Activated B cell treated with CpG ODN at 0.5 μM for 24 hours (primary cell): ENCODE measurements around the gene FAM163A. TPM values are rescaled to one million over a fixed set of nuclear protein-coding genes. Genes with fewer than 3 reads are reported as not detected.
A peak's percentile ranks its signal among the peaks of the same experiment; 100 is the strongest.
"Not testable (repeated sequence)": the region's sequence is repeated elsewhere in the genome, so short reads cannot be mapped to it uniquely, and the experiment has no call there.

Source experiments
- ATAC-seq: fragments of 200-7000 bp; cut with Tn5 transposase; one replicate; pipeline ENCODE4 v1.10.0; 2021; ENCODE audit warnings: low read depth, mild to moderate bottlenecking, moderate library complexity
- CTCF ChIA-PET: fragments of 350-600 bp; sonication (Branson Sonifier 250); formaldehyde crosslinking; loops from one replicate; lab custom pipeline; 2021; ENCODE audit warnings: antibody characterized with exemption; lab: Charles Lee
- POLR2A ChIA-PET: fragments of 350-600 bp; sonication (Branson Sonifier 250); formaldehyde crosslinking; loops from one replicate; lab custom pipeline; 2021; ENCODE audit warnings: antibody characterized with exemption; lab: Charles Lee
- DNase-seq: peaks from one replicate; pipeline ENCODE4 v3.0.0; 2022
- H3K27ac Mint-ChIP-seq: one replicate; pipeline ENCODE4 v1.8.0; 2020; ENCODE audit warnings: mixed read lengths
- H3K27me3 Mint-ChIP-seq: one replicate; pipeline ENCODE4 v1.8.0; 2021; ENCODE audit warnings: mixed read lengths
- H3K36me3 Mint-ChIP-seq: one replicate; pipeline ENCODE4 v1.8.0; 2021; ENCODE audit warnings: low read depth, mixed read lengths
- H3K4me1 Mint-ChIP-seq: one replicate; pipeline ENCODE4 v1.8.0; 2021; ENCODE audit warnings: mixed read lengths
- H3K4me3 Mint-ChIP-seq: one replicate; pipeline ENCODE4 v1.8.0; 2020; ENCODE audit warnings: mild to moderate bottlenecking, mixed read lengths
- H3K9me3 Mint-ChIP-seq: one replicate; pipeline ENCODE4 v1.8.0; 2020; ENCODE audit warnings: mixed read lengths
- intact Hi-C: fragments of 100-400 bp; cut with micrococcal nuclease; formaldehyde crosslinking; loops from one replicate; pipeline ENCODE4 v1.15.1; 2024
- total RNA-seq: library from RNA; stranded (reverse); gene quantifications from 2 replicates; pipeline ENCODE4 v1.2.3, GENCODE V29; 2022
- TF ChIP-seq, protein P1 (sequence below): fragments of 200-600 bp; IDR thresholded peaks from one replicate; pipeline ENCODE4 v1.8.0; 2022; ENCODE audit warnings: antibody characterized with exemption, mild to moderate bottlenecking

The FAM163A gene
- not detected in 2 replicates for total RNA-seq

DNA sequence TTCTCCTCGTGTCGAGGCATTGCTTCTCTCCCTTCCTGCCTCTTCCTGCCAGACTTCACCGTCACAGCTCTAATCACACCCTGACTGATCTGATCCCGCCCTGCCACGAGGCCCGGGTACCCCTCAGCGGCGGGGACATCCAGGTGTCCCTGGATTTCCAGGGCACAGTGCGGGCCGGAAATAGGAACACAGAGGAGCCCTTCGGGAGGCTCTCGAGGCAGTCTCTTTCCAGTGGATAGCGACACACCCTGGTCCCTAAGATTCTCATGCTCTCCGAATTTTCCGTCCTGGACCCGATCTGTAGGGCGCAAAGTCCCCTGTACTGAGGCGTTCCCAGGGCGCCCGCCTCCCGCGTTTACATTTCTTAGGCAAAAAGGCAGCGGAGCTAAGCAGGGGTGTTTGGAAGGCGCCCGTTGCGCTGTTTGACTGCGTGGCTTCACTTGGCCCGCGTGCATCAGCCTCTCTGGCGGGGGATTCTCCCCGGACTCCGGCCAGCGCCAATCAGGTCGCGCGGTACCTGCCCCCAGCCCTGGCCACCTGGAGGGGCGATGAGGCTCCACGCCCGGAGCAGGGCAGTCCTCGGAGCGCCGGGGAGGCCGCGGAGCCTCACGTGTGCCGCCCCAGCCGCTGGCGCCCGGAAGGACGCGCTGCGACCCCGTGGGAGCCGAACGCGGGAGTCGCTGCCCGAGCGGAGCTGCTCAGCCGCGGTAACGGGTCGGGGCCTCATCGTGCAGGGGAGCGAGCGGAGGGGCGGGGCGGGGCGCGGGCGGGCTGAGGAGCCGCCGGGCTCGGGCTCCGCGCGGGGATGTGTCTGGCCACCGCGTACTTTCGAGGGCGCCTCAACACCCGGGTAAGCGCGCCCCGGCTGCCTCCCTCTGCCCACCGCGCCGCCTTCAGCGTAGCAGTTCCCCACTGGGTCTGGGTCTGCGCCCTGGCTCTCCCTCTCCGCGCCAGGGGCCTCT, at the start of gene FAM163A:
TSS of gene FAM163A (plus strand) at position 575 of the 962 bp plus-strand sequence. CDS start 69,807 bp downstream, outside the sequence.
- ATAC-seq (no peak), DNase-seq (no peak)
- peaks cover 9% of the 10 kb centered on the region for H3K4me1 Mint-ChIP-seq
- intact Hi-C loops, result no loop called here
- ChIA-PET POLR2A (no interaction called here), CTCF (no interaction called here)
- peak within 1 kb of the TSS; percentile 19 for H3K4me3 Mint-ChIP-seq
- H3K27me3 Mint-ChIP-seq, result peaks cover 65% of the 10 kb centered on the region
- H3K36me3 Mint-ChIP-seq, result no peaks in the 10 kb centered on the region
- TF ChIP-seq, protein P1, sequence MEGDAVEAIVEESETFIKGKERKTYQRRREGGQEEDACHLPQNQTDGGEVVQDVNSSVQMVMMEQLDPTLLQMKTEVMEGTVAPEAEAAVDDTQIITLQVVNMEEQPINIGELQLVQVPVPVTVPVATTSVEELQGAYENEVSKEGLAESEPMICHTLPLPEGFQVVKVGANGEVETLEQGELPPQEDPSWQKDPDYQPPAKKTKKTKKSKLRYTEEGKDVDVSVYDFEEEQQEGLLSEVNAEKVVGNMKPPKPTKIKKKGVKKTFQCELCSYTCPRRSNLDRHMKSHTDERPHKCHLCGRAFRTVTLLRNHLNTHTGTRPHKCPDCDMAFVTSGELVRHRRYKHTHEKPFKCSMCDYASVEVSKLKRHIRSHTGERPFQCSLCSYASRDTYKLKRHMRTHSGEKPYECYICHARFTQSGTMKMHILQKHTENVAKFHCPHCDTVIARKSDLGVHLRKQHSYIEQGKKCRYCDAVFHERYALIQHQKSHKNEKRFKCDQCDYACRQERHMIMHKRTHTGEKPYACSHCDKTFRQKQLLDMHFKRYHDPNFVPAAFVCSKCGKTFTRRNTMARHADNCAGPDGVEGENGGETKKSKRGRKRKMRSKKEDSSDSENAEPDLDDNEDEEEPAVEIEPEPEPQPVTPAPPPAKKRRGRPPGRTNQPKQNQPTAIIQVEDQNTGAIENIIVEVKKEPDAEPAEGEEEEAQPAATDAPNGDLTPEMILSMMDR, result no peak
- H3K27ac Mint-ChIP-seq, result no peak within 1 kb of the TSS
- peaks cover 3% of the 10 kb centered on the region for H3K9me3 Mint-ChIP-seq

DNA sequence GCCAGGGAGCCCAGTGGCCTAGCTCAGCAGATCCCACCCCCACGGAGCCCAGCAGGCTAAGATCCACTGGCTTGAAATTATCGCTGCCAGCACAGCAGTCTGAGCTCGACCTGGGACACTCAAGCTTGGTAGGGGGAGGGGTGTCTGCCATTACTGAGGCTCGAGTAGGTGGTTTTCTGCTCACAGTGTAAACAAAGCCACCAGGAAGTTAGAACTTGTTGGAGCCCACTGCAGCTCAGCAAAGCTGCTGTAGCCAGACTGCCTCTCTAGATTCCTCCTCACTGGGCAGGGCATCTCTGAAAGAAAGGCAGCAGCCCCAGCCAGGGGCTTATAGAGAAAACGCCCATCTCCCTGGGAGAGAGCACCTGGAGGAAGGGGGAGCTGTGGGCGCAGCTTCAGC, 48.6 kb upstream of the FAM163A start:
- H3K4me1 Mint-ChIP-seq, POLR2A ChIA-PET, H3K27ac Mint-ChIP-seq, H3K36me3 Mint-ChIP-seq, H3K9me3 Mint-ChIP-seq, H3K4me3 Mint-ChIP-seq, intact Hi-C loops, DNase-seq, CTCF ChIA-PET, ATAC-seq: not testable (repeated sequence)
- H3K27me3 Mint-ChIP-seq, result peaks cover 26% of the 10 kb centered on the region

DNA sequence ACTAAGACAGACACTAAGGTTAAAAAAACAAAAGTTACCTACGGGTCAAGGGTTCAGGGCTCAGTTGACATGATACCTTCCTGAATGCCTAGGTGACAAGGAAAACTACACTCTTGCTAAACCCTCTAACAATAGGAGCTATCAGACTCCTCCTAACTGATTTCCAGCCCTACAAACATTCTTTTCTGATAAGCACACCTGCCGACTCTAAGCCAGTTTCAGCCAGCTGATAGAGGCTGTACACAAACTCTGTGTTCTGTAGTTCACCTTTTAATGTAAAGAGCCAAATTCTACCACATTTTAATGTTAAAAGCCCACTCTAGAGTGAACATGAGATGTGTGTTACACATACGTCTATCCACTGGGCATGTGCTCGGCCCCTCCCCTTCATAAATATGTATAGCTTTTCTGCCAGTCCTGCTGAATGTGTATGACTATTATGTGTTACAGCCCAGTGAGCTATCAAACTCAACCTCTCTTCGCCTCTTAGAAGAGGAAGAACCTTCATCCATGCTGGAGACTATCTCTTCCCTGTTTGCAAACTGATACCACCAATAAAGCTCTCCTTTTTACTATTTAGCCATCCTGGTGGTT, 40.0 kb upstream of the FAM163A start:
- no peak overlapping the region for H3K27ac Mint-ChIP-seq
- ATAC-seq (no peak), DNase-seq (no peak)
- H3K27me3 Mint-ChIP-seq, result peaks cover 2% of the 10 kb centered on the region
- H3K9me3 Mint-ChIP-seq, result no peaks in the 10 kb centered on the region
- H3K36me3 Mint-ChIP-seq, result no peaks in the 10 kb centered on the region
- CTCF ChIA-PET, result interaction anchor here (0.8 kb wide), 1 partner anchor 106 kb away, joined by 3 read pairs; no protein-coding TSS in a partner anchor
- intact Hi-C loops, result no loop called here
- POLR2A ChIA-PET, result no interaction called here
- TF ChIP-seq, protein P1, result no peak
- H3K4me3 Mint-ChIP-seq, result no peak overlapping the region
- no peaks in the 10 kb centered on the region for H3K4me1 Mint-ChIP-seq

DNA sequence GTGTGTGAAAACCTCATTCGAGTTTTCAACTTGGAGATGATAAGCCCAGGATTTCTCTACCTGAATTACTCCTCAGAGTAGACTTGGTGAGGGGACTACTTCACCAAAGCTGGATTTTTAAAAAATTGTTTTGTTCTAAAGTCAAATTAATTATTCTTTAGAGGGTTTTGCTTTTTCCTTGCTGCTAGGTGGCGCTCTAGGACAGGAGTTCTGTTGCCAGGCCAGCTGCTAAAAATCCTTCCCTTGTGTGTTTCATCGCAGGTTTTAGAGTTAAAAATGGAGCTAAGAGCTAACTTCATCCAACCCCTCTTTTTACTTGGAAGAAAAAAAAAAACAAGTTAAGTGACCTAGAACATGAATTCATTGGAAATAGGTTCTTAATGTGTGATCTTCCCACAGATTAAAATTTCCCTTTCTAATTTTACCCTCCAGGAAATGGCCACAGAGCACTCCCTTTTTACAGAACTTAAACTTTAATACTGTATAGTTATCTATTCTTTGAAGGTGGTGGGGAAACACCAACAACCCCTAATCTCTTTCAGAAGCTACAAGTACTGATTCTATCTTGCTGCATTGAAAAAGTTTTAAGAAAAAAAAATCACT, 36.7 kb upstream of the FAM163A start:
- Mint-ChIP-seq H3K4me3 (no peak overlapping the region), H3K27me3 (peaks cover 7% of the 10 kb centered on the region), H3K9me3 (no peaks in the 10 kb centered on the region), H3K4me1 (peaks cover 4% of the 10 kb centered on the region), H3K36me3 (no peaks in the 10 kb centered on the region), H3K27ac (no peak overlapping the region)
- intact Hi-C loops, result loop anchor here (1.0 kb wide), 4 partner anchors 103 to 776 kb away; no protein-coding TSS in a partner anchor
- no peak for DNase-seq
- ATAC-seq, result no peak
- TF ChIP-seq, protein P1, result no peak
- CTCF ChIA-PET, result interaction anchor here (0.6 to 3.6 kb wide), 10 partner anchors 13 to 776 kb away, joined by 3 to 60 read pairs (median 4); no protein-coding TSS in a partner anchor
- POLR2A ChIA-PET, result no interaction called here

DNA sequence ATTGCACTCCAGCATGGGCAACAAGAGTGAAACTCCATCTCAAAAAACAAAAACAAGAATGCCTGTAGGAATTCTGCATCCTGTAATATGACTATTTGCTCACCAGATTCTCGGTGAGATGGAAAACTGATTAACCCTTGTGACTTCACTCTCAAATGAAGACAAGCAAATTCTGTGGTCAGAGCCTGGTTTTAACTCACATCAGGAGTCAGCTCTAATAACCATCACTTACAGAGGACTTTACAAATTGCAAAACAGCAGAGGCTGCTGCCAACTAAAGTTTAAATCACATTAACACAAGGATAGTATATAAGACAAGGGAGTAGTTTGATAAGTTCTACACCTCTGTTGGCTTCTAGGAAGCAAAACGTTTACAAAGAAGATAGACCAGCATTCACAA, 35.7 kb upstream of the FAM163A start:
- POLR2A ChIA-PET, result no interaction called here
- intact Hi-C loops, result no loop called here
- TF ChIP-seq, protein P1, result no peak
- Mint-ChIP-seq H3K27me3 (peaks cover 12% of the 10 kb centered on the region), H3K27ac (no peak overlapping the region), H3K9me3 (peaks cover 3% of the 10 kb centered on the region), H3K4me3 (no peak overlapping the region), H3K36me3 (no peaks in the 10 kb centered on the region), H3K4me1 (peaks cover 4% of the 10 kb centered on the region)
- CTCF ChIA-PET, result no interaction called here
- ATAC-seq (no peak), DNase-seq (no peak)
